Suprapubic skin (tissue), 4 donors: Measurements from ENCODE around the gene KRTAP4-4. TPM values are rescaled to one million over a fixed set of nuclear protein-coding genes. Genes with fewer than 3 reads are reported as not detected.
"Not testable (repeated sequence)": the region's sequence is repeated elsewhere in the genome, so short reads cannot be mapped to it uniquely, and the experiment has no call there.

Source experiments
- DNase-seq, 2 donors: peaks; one replicate each; pipeline ENCODE4 v3.0.0-alpha.2; 2019; ENCODE audit warnings: low spot score in 2 of 2
- H3K27ac ChIP-seq: fragments of 200-600 bp; sonication (generic); one replicate; pipeline ENCODE4 v1.5.1; 2019
- H3K27me3 ChIP-seq: fragments of 200-600 bp; sonication (generic); one replicate; pipeline ENCODE4 v1.5.1; 2019
- H3K36me3 ChIP-seq: fragments of 200-600 bp; sonication (generic); one replicate; pipeline ENCODE4 v1.5.1; 2019
- H3K4me1 ChIP-seq: fragments of 200-600 bp; sonication (generic); one replicate; pipeline ENCODE4 v1.5.1; 2019
- H3K4me3 ChIP-seq: fragments of 200-600 bp; sonication (generic); one replicate; pipeline ENCODE4 v1.5.1; 2019; ENCODE audit warnings: mild to moderate bottlenecking
- H3K9me3 ChIP-seq: fragments of 200-600 bp; sonication (generic); one replicate; pipeline ENCODE4 v1.5.1; 2019
- EP300 ChIP-seq: sonication (generic); formaldehyde crosslinking; IDR thresholded peaks from one replicate; pipeline ENCODE4 v1.6.1; 2017; ENCODE audit warnings: antibody characterized with exemption
- POLR2A ChIP-seq, 2 donors: fragments of 450-650 bp; IDR thresholded peaks; one replicate each; pipeline ENCODE4 v1.6.1; 2017; ENCODE audit warnings: antibody characterized with exemption in 2 of 2, mild to moderate bottlenecking in 2 of 2, moderate library complexity in 2 of 2
- POLR2AphosphoS5 ChIP-seq, 3 donors: sonication (generic); formaldehyde crosslinking; IDR thresholded peaks; one replicate each; pipeline ENCODE4 v1.6.1; 2017; ENCODE audit warnings: antibody characterized with exemption in 3 of 3
- WGBS: methylation state at CpG from one replicate; pipeline ENCODE4 v1.1.5; 2018; 5-methylcytosine and 5-hydroxymethylcytosine counted together
- total RNA-seq, 4 donors: library from RNA; depleted of rRNA; stranded (reverse); fragments of >200 nt; gene quantifications; one replicate each; pipeline ENCODE4 v1.1.0, GENCODE V29; 2016
- TF ChIP-seq, protein P1 (sequence below), 2 donors: fragments of 200-600 bp in 1 of 2; fragments of 450-650 bp in 1 of 2; sonication (generic) in 1 of 2; IDR thresholded peaks; one replicate each; pipeline ENCODE4 v1.5.1; 2016 to 2019; ENCODE audit warnings: antibody characterized with exemption in 2 of 2, mild to moderate bottlenecking in 1 of 2, moderate library complexity in 1 of 2

Gene KRTAP4-4
- total RNA-seq, 4 donors from 2014 or later = 7.7 to 81.7 (median 24.6) TPM; not detected in 1

DNA sequence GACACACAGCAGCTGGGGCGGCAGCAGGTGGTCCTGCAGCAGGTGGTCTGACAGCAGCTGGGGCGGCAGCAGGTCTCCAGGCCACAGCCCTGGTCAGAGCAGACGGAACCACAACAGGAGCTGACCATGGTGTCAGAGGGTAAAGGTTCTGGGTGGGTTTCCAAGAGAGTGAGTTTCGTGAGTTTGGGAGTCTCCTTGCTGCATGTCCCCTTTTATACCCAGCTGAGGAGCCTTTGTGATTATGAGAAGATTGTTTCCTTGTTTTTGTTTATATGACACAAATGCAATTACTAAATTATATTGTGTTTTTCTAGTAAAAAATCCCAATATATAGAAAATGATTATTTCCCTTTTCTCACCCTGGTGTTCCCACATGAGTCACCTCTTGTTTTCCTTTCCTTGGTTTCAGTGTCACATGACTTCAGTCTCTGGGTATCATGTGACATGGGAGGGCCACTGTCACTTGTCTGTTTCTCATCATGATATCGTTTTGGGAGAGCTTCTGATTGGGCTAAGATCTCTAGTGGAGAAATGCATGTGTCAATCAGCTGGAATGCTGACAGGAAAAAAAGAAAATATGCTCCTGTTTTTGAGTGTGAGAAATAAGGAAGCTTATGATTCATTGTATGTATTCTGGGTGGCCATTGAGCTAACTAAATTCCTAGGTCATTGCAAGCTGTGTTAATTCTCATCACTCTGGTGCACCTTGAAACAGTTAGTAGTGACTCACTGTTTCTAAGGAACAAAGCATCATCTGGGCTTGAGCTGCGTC lies 20.0 kb downstream of the KRTAP4-4 start, which contains the start of gene KRTAP4-6:
Gene KRTAP4-6, minus strand, starts transcription at position 185 of the 772 bp plus-strand sequence. Its CDS starts 57 bp downstream, at position 128.
- Histone ChIP-seq H3K4me1 (no peaks in the 10 kb centered on the region), H3K27ac (no peak within 1 kb of the TSS), H3K36me3 (no peaks in the 10 kb centered on the region), H3K9me3 (peaks cover 14% of the 10 kb centered on the region), H3K4me3 (no peak within 1 kb of the TSS), H3K27me3 (peaks cover 6% of the 10 kb centered on the region)
- TF ChIP-seq, protein P1, sequence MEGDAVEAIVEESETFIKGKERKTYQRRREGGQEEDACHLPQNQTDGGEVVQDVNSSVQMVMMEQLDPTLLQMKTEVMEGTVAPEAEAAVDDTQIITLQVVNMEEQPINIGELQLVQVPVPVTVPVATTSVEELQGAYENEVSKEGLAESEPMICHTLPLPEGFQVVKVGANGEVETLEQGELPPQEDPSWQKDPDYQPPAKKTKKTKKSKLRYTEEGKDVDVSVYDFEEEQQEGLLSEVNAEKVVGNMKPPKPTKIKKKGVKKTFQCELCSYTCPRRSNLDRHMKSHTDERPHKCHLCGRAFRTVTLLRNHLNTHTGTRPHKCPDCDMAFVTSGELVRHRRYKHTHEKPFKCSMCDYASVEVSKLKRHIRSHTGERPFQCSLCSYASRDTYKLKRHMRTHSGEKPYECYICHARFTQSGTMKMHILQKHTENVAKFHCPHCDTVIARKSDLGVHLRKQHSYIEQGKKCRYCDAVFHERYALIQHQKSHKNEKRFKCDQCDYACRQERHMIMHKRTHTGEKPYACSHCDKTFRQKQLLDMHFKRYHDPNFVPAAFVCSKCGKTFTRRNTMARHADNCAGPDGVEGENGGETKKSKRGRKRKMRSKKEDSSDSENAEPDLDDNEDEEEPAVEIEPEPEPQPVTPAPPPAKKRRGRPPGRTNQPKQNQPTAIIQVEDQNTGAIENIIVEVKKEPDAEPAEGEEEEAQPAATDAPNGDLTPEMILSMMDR (IDR thresholded peaks at IDR 0.05) = no peak
- TF ChIP-seq POLR2A (IDR thresholded peaks at IDR 0.05) = no peak
- TF ChIP-seq POLR2AphosphoS5 (IDR thresholded peaks at IDR 0.05) = no peak
- TF ChIP-seq EP300 = no peak
- DNase-seq = no peak
- 82% methylated on average over 6 of the region's 6 CpGs for WGBS

DNA sequence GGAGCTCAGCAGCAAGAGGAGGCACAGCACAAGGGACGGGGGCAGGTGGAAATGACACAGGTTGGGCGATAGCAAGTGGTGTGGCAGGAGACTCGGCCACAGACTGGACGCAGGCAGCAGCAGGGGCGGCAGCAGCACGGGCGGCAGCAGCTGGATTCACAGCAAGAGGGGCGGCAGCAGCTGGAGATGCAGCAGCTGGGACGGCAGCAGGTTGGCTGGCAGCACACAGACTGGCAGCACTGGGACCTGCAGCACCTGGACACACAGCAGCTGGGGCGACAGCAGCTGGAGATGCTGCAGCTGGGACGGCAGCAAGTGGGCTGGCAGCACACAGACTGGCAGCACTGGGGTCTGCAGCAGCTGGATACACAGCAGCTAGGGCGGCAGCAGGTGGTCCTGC lies 20.7 kb downstream of the KRTAP4-4 start:
- H3K4me3 ChIP-seq, H3K4me1 ChIP-seq, H3K27ac ChIP-seq, DNase-seq, H3K27me3 ChIP-seq, H3K36me3 ChIP-seq: not testable (repeated sequence)
- peaks cover 14% of the 10 kb centered on the region for H3K9me3 ChIP-seq
- WGBS = 87% methylated on average over 11 of the region's 12 CpGs

DNA sequence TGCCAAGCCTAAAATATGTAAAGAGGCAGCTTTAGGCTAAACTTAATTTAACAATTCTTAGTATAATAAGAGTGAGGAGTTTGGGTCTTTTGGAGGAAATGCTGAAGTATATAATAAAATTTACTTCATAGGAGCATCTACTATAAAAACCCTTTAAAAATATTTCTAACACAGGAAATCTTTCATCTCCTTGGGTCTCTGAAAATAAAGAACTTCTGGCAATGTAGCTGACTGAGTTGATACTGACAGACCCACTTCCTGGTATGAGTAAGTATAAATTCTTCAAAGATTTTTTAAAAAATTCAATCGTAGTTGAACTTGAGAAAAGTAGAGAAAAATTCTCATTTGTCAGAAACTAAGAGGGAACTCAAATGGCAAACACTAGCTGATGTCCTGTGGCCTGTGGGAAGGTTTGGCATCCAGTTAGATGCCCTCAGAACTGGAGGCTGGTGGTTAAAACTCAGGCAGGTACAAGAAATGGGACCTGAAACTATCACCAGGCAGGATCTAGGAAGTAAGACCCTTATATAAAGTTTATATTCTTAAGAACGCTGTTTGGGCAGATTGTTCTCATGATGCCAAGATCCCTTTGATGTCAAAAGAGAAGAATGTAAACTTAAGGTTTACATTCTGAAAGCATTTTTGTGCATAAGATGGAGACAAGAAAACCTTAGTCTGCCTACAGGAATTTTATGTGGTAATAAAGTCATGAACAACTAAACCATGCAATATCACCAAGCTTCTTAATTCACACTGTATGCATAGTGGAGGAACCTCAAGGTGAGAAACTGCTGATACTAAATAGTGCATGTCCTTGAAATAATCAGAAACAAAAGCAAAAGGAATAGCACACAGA lies 26.4 kb downstream of the KRTAP4-4 start:
- no peaks in the 10 kb centered on the region for H3K4me1 ChIP-seq
- 63% methylated on average over 2 of the region's 2 CpGs for WGBS
- H3K27me3 ChIP-seq = no peaks in the 10 kb centered on the region
- no peak overlapping the region for H3K4me3 ChIP-seq
- TF ChIP-seq, protein P1 (IDR thresholded peaks at IDR 0.05) = no peak
- no peak for TF ChIP-seq POLR2A (IDR thresholded peaks at IDR 0.05)
- no peak for TF ChIP-seq POLR2AphosphoS5 (IDR thresholded peaks at IDR 0.05)
- TF ChIP-seq EP300 = no peak
- H3K27ac ChIP-seq = no peak overlapping the region
- no peaks in the 10 kb centered on the region for H3K36me3 ChIP-seq
- no peak for DNase-seq
- no peaks in the 10 kb centered on the region for H3K9me3 ChIP-seq

DNA sequence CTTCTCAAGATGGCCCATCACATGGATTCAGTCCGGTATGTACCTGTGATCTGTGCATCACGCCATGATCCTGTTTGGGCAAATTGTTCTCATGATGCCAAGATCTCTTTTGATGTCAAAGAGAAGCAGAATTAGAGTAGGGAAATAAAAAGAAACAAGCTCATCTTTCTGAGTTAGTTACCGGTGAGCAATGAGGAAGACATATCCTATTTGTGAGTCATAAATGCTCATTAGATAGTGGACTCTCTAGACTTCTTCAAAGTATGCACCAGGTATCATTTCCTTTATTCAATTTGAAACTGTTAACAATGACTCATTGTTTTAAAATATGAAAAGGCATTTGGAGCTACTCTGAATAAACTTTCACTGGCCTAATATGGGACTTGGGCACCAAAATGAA lies 28.6 kb downstream of the KRTAP4-4 start:
- DNase-seq = no peak
- 84% methylated on average over 3 of the region's 3 CpGs for WGBS
- TF ChIP-seq POLR2A (IDR thresholded peaks at IDR 0.05) (no peak), POLR2AphosphoS5 (IDR thresholded peaks at IDR 0.05) (no peak), EP300 (no peak)
- TF ChIP-seq, protein P1 (IDR thresholded peaks at IDR 0.05) = no peak
- Histone ChIP-seq H3K36me3 (no peaks in the 10 kb centered on the region), H3K4me1 (no peaks in the 10 kb centered on the region), H3K27me3 (no peaks in the 10 kb centered on the region), H3K9me3 (no peaks in the 10 kb centered on the region), H3K4me3 (no peak overlapping the region), H3K27ac (no peak overlapping the region)

DNA sequence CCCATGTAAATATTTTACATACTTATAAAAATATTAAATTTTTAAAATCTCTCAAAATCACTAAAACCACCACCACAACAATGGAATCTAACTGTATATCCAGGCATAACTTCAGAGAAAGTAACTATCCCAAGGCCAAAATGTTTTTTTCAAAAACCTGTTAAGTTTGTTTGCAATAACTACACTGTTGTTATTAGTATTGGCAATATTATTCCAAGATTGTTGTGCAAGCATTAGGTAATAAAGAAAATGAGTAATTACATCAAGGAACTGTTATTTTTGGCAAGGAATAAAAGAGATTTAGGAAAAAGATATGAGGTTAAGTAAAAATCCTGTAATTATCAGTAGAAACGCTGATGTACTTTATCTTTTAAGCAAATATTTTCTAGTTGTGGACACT lies 33.2 kb downstream of the KRTAP4-4 start:
- 34% methylated on average over 1 of the region's 1 CpG for WGBS
- DNase-seq = no peak
- no peaks in the 10 kb centered on the region for H3K27me3 ChIP-seq
- TF ChIP-seq POLR2AphosphoS5 (IDR thresholded peaks at IDR 0.05) (no peak), POLR2A (IDR thresholded peaks at IDR 0.05) (no peak), EP300 (no peak)
- TF ChIP-seq, protein P1 (IDR thresholded peaks at IDR 0.05) = no peak
- H3K9me3 ChIP-seq = no peaks in the 10 kb centered on the region
- H3K36me3 ChIP-seq = no peaks in the 10 kb centered on the region
- H3K4me1 ChIP-seq = no peaks in the 10 kb centered on the region
- no peak overlapping the region for H3K4me3 ChIP-seq
- no peak overlapping the region for H3K27ac ChIP-seq
